ENCODE results near the gene FXYD3. TPM values are rescaled to one million over a fixed set of nuclear protein-coding genes. Genes with fewer than 3 reads are reported as not detected.

The FXYD3 gene
- total and polyA plus RNA-seq, 2 of the 13 experiments (the other 11 are each of a cell fraction or from before 2014, with no cell fraction given): 4.9 TPM; not detected in 1

GRCh38 chr19:35107545-35107944, 8.1 kb upstream of the FXYD3 start (continued):
- TF ChIP-seq ARID5B (CRISPR knock-in tag; IDR thresholded peaks at IDR 0.05) (peak; percentile 63), ZBTB46 (CRISPR knock-in tag; IDR thresholded peaks at IDR 0.05; ENCODE audit: borderline replicate concordance) (no peak), MAF1 (CRISPR knock-in tag; IDR thresholded peaks at IDR 0.05; ENCODE audit: borderline replicate concordance) (no peak), MAZ (IDR thresholded peaks at IDR 0.05; ENCODE audit: borderline replicate concordance, low read depth, low read length) (0 out of 2 replicates have a peak, but pooled peaks have one; percentile 44), MAZ (CRISPR knock-in tag; IDR thresholded peaks at IDR 0.05; ENCODE audit: low read depth) (no peak), ZIK1 (CRISPR knock-in tag; IDR thresholded peaks at IDR 0.05; ENCODE audit: borderline replicate concordance, low read depth) (no peak), ZNF879 (CRISPR knock-in tag; IDR thresholded peaks at IDR 0.05) (no peak), ZMYM2 (CRISPR knock-in tag; IDR thresholded peaks at IDR 0.05) (no peak), TFDP1 (CRISPR knock-in tag; IDR thresholded peaks at IDR 0.05; ENCODE audit: borderline replicate concordance) (no peak), ZNF101 (CRISPR knock-in tag; IDR thresholded peaks at IDR 0.05; ENCODE audit: borderline replicate concordance, low read depth) (no peak), ZNF572 (CRISPR knock-in tag; IDR thresholded peaks at IDR 0.05) (no peak), ZNF598 (CRISPR knock-in tag; IDR thresholded peaks at IDR 0.05; ENCODE audit: borderline replicate concordance) (no peak), HDAC1 (CRISPR knock-in tag; IDR thresholded peaks at IDR 0.05) (no peak), MTA1 (CRISPR knock-in tag; IDR thresholded peaks at IDR 0.05; ENCODE audit: borderline replicate concordance) (no peak), ATF6 (CRISPR knock-in tag; conservative IDR thresholded peaks at IDR 0.05) (no peak), ZNF891 (CRISPR knock-in tag; IDR thresholded peaks at IDR 0.05) (no peak), TEAD3 (CRISPR knock-in tag; optimal IDR thresholded peaks at IDR 0.05; ENCODE audit: borderline replicate concordance) (peak; percentile 54), ZNF143 (CRISPR knock-in tag; IDR thresholded peaks at IDR 0.05) (no peak), ATF1 (CRISPR knock-in tag; IDR thresholded peaks at IDR 0.05) (no peak), ATM (IDR thresholded peaks at IDR 0.05; ENCODE audit: borderline replicate concordance) (no peak), NCOA2 (CRISPR knock-in tag; IDR thresholded peaks at IDR 0.05) (peak; percentile 61), SALL1 (CRISPR knock-in tag; IDR thresholded peaks at IDR 0.05) (peak; percentile 37; the same call in 1 of the 2 replicates), ZNF484 (CRISPR knock-in tag; IDR thresholded peaks at IDR 0.05; ENCODE audit: borderline replicate concordance, low read depth) (no peak), KAT2B (IDR thresholded peaks at IDR 0.05; ENCODE audit: borderline replicate concordance, low read depth, low read length) (no peak)
